Motor neuron (in vitro differentiated cells): ENCODE data around the gene HESX1. TPM values are rescaled to one million over a fixed set of nuclear protein-coding genes. Genes with fewer than 3 reads are reported as not detected.

Experiments
- ATAC-seq, 8 experiments: fragments of 200-7000 bp; cut with Tn5 transposase; replicated peaks in 6 of 8; 2 replicates each; pipeline ENCODE4 v1.8.0; 2021; ENCODE audit warnings: mild to moderate bottlenecking in 8 of 8, moderate library complexity in 8 of 8
- H3K27ac ChIP-seq, 2 donors: fragments of 250-450 bp; sonication (Bioruptor Pico); 2 replicates each; pipeline ENCODE4 v1.9.0; 2021; ENCODE audit warnings: antibody characterized with exemption in 2 of 2, mild to moderate bottlenecking in 2 of 2, moderate library complexity in 1 of 2
- H3K4me1 ChIP-seq, 2 donors: fragments of 250-450 bp; sonication (Bioruptor Pico); replicated peaks in 1 of 2; 2 replicates each; pipeline ENCODE4 v1.6.1; 2021; ENCODE audit warnings: antibody characterized with exemption in 2 of 2, mild to moderate bottlenecking in 2 of 2, moderate library complexity in 1 of 2
- H3K4me3 ChIP-seq, 5 donors: fragments of 250-450 bp; sonication (Bioruptor Pico); 2 replicates each; pipeline ENCODE4 v1.9.0; 2021; ENCODE audit warnings: antibody characterized with exemption in 5 of 5, mild to moderate bottlenecking in 5 of 5, moderate library complexity in 4 of 5
- WGBS, 10 experiments: fragments of 450-650 bp; shearing (Covaris generic); methylation state at CpG; one replicate each; pipeline ENCODE4 v1.0.0; 2022; 5-methylcytosine and 5-hydroxymethylcytosine counted together
- in situ Hi-C, 9 experiments: fragments of 400-800 bp; cut with MboI; loops; one replicate each; pipeline ENCODE4 v1.15.0; 2021; ENCODE audit warnings: low sequenced_read_pairs in 9 of 9, low pct_unique_long_range_greater_than_20kb in 2 of 9; ENCODE audit not compliant: unreplicated experiment in 9 of 9
- total RNA-seq, 8 experiments: library from RNA; unstranded; fragments of 300-600 nt; gene quantifications; 2 replicates each; pipeline versions ENCODE4 v1.2.3 to v1.2.4, GENCODE V29; 2022

The HESX1 gene
- total RNA-seq, 8 experiments from 2014 or later, result 1.2 to 3.1 (median 2.3) TPM

DNA sequence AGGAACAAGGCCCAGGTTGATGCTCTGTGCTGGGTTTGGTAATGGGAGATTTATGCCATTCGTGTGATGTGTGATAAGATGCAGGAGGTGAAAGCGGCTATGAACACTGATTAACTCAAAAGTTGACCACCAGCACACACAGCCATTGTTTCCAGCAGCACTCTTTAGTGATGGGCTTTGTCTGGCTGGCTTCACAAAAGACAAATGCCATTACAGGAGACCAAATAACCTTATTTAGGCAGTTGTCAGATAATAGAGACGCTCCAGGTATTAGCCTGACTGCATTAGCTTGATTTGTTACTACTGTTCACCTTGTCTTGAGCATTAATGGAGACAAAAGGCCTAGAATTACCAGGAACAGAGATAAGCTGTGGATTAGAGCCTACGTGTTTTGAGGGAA lies 5.1 kb downstream of the HESX1 start:
- 57 to 90% (median 80%) methylated on average over 1 to 4 of the region's 4 CpGs; no CpG with 5 or more reads in 1 of the 10 experiments for WGBS, 10 experiments
- in situ Hi-C loops, result no loop called here
- no peaks in the 10 kb centered on the region for H3K4me1 ChIP-seq
- no peak overlapping the region for H3K27ac ChIP-seq
- no peak for ATAC-seq
- no peak overlapping the region for H3K4me3 ChIP-seq

DNA sequence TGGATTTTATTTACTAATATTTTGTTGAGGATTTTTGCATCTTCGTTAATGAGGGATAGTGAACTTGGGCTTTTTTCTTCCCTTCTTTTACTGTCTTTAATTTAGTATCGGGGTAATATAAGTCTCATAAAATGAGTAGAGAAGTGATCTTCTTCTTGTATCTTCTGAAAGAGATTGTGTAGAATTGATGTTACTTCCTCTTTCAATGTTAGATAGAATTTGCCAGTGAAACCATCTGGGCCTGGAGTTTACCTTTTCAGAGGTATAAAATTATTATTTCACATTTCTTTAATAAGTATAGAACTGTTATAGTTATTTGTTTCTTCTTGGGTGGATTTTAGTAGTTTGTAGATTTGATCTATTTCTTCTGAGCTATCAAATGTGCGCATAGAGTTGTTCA lies 7.8 kb downstream of the HESX1 start:
- ATAC-seq, result no peak

DNA sequence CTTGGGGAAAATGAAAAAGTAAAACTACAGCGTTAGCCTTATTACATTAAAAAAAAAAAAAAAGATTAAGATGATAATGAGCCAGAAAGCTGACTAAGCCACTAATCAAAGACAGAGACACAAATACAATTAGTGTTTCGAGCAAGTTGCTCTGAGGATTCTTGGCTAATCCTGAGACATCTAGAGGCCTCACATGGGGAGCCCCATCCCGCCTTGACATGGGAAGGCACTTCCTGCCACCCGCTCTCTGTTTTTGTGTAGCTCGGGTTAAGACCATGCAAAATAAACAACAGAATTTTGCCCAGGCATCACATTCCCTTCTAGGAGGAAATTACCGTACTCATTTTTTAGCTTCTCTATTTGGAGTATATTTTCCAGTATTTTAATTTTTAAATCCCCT lies 15.3 kb downstream of the HESX1 start:
- H3K4me3 ChIP-seq, result no peak overlapping the region
- WGBS, 10 experiments, result 0 to 75% (median 52%) methylated on average over 1 to 6 of the region's 6 CpGs
- no peak overlapping the region for H3K27ac ChIP-seq
- in situ Hi-C loops, result no loop called here
- ATAC-seq, result peak in 3 of 8 experiments; percentile 14 to 47 (median 36)
- peaks cover 0 to 3% of the 10 kb centered on the region in 2 donors for H3K4me1 ChIP-seq

More for the DNA sequence above, 7.8 kb downstream of the HESX1 start:
- H3K4me1 ChIP-seq, result no peaks in the 10 kb centered on the region
- H3K4me3 ChIP-seq, result no peak overlapping the region
- WGBS, 10 experiments, result 72 to 100% (median 89%) methylated on average over 2 to 3 of the region's 3 CpGs
- in situ Hi-C loops, result no loop called here
- H3K27ac ChIP-seq, result no peak overlapping the region

DNA sequence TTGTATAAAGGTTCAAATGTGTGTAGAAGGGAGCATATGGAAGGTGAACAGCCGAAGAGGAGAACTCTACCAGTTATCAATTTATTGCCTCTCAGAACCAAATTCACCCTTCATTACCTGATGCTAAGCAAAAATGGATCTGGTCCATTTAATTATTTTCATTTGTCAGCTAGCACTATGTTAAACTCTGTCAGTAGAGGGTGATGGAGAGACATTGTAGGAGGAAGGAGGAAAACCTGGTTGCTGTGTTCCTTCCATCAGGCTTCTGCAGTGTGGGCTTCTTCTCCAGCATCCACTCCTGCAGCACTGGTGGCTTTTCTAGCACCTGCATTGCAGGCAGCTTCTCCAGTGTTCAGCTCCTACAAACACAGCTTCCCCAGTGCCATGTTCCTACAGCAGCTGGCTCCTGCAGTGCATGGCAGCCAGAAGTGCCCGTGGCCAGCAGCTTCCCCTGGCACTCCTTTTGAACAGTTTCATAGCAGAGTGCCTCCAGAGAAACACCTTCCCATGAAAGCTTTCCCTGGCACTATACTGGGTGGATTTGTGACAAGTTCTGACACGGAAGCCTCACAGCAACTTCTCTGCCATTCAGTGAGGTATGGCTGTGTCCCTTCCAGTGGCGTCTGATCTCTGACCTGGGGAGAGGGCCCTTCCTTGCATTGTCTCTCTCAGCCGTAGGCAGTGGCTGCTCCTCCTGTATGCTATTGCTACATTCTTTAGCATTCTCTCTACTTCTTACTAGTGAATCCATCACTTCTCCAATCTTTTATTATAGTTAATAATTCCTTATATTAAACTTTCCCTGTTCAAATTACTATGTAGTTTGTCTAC lies 20.0 kb downstream of the HESX1 start:
- Histone ChIP-seq H3K27ac (no peak overlapping the region), H3K4me1 (peaks cover 0 to 3% of the 10 kb centered on the region in 2 donors), H3K4me3 (no peak overlapping the region)
- 21 to 75% (median 50%) methylated on average over 1 to 5 of the region's 5 CpGs; no CpG with 5 or more reads in 3 of the 10 experiments for WGBS, 10 experiments
- ATAC-seq, result peak in 7 of 8 experiments; percentile 26 to 86 (median 57)
- in situ Hi-C loops, result no loop called here

DNA sequence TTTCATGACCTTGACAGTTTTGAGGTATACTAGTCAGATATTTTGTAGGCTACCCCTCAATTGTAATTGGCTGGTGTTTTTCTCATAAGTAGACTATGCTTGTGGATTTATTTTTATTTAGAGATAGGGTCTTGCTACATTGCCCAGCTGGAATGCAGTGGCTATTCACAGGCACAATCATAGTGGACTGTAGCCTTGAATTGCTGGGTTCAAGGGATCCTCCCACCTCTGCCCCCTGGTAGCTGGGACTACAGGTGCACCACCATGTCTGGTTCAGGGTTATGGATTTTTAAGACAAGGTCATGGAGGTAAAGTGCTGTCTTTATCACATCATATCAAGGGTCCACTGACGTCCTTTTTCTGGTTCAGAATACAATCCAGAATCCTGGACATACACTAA lies 23.7 kb downstream of the HESX1 start:
- H3K27ac ChIP-seq, result no peak overlapping the region
- H3K4me1 ChIP-seq, result no peaks in the 10 kb centered on the region
- in situ Hi-C loops, result no loop called here
- WGBS, 10 experiments, result 29 to 70% methylated on average over 1 of the region's 1 CpG; no CpG with 5 or more reads in 8 of the 10 experiments
- no peak for ATAC-seq
- no peak overlapping the region for H3K4me3 ChIP-seq

DNA sequence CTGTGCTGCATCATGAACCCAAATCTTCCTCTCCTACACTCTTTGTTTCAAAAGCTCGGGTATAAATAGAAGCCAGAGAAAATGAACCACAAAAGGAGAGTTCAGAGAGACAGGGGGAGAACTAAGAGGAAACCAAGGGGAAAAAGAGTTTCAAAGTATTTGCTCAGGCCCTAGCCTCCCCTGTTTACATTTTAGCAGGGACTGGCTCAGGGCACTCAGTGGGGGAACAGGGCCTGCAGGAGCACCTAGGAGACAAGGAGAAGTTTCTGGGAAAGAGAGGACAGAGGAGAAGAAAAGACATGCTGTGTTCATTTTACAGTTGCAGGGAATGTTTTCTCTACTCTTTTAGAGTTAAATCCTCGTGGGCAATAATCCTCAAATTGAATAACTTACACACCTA lies 26.1 kb downstream of the HESX1 start:
- in situ Hi-C loops, result no loop called here
- 13 to 80% (median 50%) methylated on average over 1 to 2 of the region's 2 CpGs; no CpG with 5 or more reads in 2 of the 10 experiments for WGBS, 10 experiments
- H3K4me3 ChIP-seq, result no peak overlapping the region
- peak in 1 of 8 experiments; percentile 11 for ATAC-seq
- no peaks in the 10 kb centered on the region for H3K4me1 ChIP-seq
- H3K27ac ChIP-seq, result no peak overlapping the region

DNA sequence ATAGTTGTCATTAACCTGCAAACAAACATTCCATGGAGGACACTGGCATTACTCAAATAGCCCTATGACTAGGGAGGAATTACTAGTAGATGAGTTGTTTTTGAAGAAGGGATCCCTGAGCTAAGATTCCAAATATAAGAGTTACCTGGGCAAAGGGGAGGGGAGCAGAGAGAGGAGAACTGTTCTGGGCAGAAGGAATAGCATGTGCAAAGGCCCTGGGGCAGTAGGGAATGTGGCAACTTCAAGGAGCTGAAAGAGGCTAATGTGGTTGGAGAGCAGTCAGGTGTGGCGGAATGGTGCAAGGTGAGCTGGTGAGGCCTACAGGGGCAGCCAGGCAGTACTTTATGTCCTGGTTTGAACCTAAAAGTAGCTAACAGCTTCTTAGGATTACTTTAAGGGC lies 28.8 kb downstream of the HESX1 start:
- H3K4me1 ChIP-seq, result no peaks in the 10 kb centered on the region
- no peak for ATAC-seq
- 80 to 100% (median 100%) methylated on average over 1 of the region's 1 CpG; no CpG with 5 or more reads in 4 of the 10 experiments for WGBS, 10 experiments
- H3K4me3 ChIP-seq, result no peak overlapping the region
- in situ Hi-C loops, result no loop called here
- no peak overlapping the region for H3K27ac ChIP-seq

DNA sequence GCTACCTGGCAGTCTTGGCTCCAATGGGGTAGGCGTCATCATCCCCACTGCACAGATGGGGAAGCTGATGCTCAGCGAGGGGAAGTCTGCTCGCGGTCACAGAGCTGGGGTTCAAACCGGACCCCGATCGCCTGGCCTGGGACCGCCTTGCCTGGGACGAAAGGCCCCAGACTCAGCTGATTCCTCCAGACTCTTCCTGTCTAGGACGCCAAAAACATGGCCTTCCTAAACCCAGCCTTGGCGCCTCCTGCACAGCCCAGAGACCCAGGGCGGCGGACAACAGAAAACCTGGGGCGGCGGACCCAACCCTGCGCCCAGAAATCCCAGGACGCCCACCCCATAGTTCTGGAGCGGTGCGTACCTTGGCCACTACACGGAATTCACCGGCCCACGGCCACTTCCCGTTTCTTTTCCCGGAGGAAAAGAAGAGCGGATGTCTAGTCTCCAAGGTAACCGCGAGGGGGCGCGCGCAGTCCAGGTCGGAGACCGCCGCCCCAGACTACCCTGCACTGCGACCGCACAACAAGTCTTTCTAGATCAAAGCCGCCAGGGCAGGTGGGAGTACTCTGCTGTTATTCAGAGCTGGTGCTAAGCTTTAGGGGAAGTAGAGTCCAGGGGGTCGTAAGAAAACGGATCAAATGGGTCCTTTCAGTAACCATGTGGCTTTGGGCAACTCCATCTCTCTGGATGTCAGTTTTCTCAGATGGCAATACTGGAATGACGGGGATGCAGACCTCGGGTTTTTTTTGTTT lies 29.7 kb downstream of the HESX1 start:
- peak overlapping the region in 3 of 5 donors; percentile 11 to 25 (median 24) for H3K4me3 ChIP-seq
- H3K27ac ChIP-seq, result no peak overlapping the region
- H3K4me1 ChIP-seq, result no peaks in the 10 kb centered on the region
- ATAC-seq, result peak; percentile 77 to 93 (median 82)
- in situ Hi-C loops, result no loop called here
- 3 to 83% (median 25%) methylated on average over 1 to 17 of the region's 40 CpGs; no CpG with 5 or more reads in 3 of the 10 experiments for WGBS, 10 experiments

DNA sequence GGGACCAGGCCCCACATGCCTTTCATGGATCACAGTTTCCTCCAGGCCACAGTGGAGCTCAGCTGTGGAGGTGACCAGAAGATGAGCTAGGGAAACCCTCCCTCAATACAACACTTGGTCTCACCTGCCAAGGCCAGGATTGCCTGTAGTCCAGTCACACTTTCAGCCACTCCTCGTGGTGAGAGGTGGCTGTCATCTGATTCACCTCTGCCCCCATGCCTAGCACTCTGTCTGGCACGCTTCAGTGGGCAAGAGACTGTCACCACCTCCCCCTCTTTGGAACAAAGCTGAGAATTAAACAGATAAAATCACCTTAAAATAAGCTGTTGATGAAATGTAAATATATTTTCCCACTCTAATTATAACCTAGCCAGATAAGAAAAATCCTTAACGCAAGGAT lies 30.7 kb downstream of the HESX1 start:
- Histone ChIP-seq H3K4me1 (peaks cover under 1% of the 10 kb centered on the region in 2 donors), H3K4me3 (no peak overlapping the region), H3K27ac (no peak overlapping the region)
- ATAC-seq, result no peak
- in situ Hi-C loops, result no loop called here
- 0 to 100% (median 86%) methylated on average over 1 to 3 of the region's 3 CpGs for WGBS, 10 experiments

DNA sequence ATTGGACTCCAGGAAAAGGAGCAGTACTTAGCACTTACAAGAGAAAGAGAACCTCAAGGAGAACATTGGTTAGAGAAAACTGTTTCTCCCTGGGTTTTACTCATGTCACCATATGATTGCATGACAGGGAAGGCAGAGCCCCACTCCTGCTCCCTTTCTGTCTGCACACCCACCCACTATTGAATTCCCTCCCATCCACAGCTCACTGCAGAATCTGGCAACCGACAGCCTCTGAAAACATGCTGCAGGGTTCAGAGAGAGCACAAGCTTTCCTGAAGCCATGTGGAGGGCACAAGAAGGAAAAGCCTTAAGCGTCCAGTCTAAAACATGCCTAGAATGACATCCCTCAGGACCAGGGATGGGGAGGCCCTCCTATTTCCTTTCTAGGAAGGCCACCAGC lies 31.6 kb downstream of the HESX1 start:
- ATAC-seq, result no peak
- Histone ChIP-seq H3K27ac (no peak overlapping the region), H3K4me3 (no peak overlapping the region), H3K4me1 (peaks cover 7 to 9% of the 10 kb centered on the region in 2 donors)
- in situ Hi-C loops, result no loop called here
- 60 to 88% (median 80%) methylated on average over 1 of the region's 2 CpGs; no CpG with 5 or more reads in 6 of the 10 experiments for WGBS, 10 experiments

DNA sequence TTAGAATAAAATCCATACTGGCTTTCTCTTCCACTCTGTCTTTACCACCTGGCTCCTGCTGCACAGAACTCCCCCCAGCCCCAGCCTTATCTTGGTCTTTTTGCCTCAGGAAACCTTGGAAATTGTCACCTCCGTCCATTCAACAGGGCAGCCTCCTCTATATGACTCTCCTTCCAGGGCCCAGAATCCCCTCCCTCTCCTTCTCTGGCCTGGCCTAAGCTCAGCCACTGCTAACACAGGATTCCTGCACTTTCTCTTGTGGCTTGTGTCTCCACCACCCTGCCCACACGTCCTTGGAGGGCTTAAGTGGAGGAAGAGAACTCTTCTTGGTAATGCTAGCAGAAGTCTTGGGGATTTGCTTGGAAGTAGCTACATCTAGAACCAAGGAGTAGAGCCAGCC lies 33.1 kb downstream of the HESX1 start:
- Histone ChIP-seq H3K4me3 (no peak overlapping the region), H3K27ac (no peak overlapping the region), H3K4me1 (peaks cover 7 to 9% of the 10 kb centered on the region in 2 donors)
- no peak for ATAC-seq
- 60 to 86% (median 62%) methylated on average over 1 to 2 of the region's 2 CpGs; no CpG with 5 or more reads in 5 of the 10 experiments for WGBS, 10 experiments
- in situ Hi-C loops, result no loop called here

DNA sequence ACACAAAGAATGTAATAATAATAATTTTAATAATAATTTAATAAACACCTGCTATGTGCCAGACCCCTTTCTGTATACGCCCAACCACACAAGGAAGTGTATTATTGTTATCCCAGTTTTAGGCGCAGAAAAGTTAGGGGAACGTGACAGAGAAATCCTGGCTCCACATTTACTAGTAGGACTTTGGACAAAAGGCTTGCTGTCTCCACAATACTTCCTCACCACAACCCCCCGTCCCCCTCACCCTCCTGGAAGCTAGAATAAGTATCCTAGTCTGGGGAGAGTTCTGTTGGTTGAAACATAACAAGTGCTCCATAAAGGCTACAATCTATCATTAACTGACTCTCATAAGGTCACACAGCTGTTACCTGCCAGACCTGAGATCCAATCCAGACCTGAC lies 34.1 kb downstream of the HESX1 start:
- 17 to 60% (median 42%) methylated on average over 1 to 4 of the region's 4 CpGs; no CpG with 5 or more reads in 6 of the 10 experiments for WGBS, 10 experiments
- in situ Hi-C loops, result no loop called here
- Histone ChIP-seq H3K4me3 (peak overlapping the region; percentile 74 to 100 (median 91)), H3K4me1 (peaks cover 7 to 10% of the 10 kb centered on the region in 2 donors), H3K27ac (no peak overlapping the region)
- ATAC-seq, result no peak
